ENCODE measurements around the gene CTNNBL1. TPM values are rescaled to one million over a fixed set of nuclear protein-coding genes. Genes with fewer than 3 reads are reported as not detected.

CTNNBL1 gene
- total and polyA plus RNA-seq, 2 of the 4 experiments (the other 2 are of a cell fraction): 29.9 to 34.1 TPM

DNA sequence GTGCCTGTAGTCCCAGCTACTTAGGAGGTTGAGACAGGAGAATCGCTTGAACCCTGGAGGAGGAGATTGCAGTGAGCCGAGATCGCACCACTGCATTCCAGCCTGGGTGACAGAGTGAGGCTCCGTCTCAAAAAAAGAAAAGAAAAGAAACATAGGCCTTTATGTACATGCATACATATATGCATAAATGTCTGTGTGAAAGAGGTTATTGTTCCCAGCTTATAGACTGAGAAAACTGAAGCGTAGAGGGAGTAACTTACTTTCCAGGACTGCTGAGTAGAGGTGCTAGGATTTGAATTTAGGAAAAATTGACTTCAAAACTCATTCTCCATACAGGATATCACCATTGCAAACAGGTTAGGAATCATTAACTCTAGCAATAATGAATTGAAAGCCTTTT lies 32.0 kb downstream of the CTNNBL1 start:
- H3K23ac ChIP-seq (ENCODE audit: low read depth, low read length): no peak overlapping the region
- intact Hi-C loops (cut with micrococcal nuclease) (no loop called here), dilution Hi-C loops (cut with HindIII; ENCODE audit: low sequenced_read_pairs, unreplicated experiment) (no loop called here), in situ Hi-C loops (cut with MboI; ENCODE audit: low sequenced_read_pairs) (no loop called here)
- no peaks in the 10 kb centered on the region for H3K36me3 ChIP-seq (ENCODE audit: control insufficient read depth, insufficient read depth, low read length)
- H2AK5ac ChIP-seq (ENCODE audit: low read depth, low read length): no peak overlapping the region
- TF ChIP-seq FOS (IDR thresholded peaks at IDR 0.05; ENCODE audit: low read depth, low read length) (no peak), POLR2A (IDR thresholded peaks at IDR 0.05; ENCODE audit: low read depth, low read length) (no peak), MAFK (IDR thresholded peaks at IDR 0.05; ENCODE audit: low read depth, low read length) (no peak), CHD1 (IDR thresholded peaks at IDR 0.05; ENCODE audit: low read depth, low read length) (no peak), RAD21 (IDR thresholded peaks at IDR 0.05; ENCODE audit: low read length) (no peak), RFX5 (IDR thresholded peaks at IDR 0.05; ENCODE audit: low read depth, low read length) (no peak), MXI1 (IDR thresholded peaks at IDR 0.05; ENCODE audit: borderline replicate concordance, low read depth, low read length) (no peak)
- H3K14ac ChIP-seq (replicated peaks; ENCODE audit: low read depth, low read length): no peak overlapping the region
- no peak overlapping the region for H2AK9ac ChIP-seq (replicated peaks; ENCODE audit: low read depth, low read length, poor library complexity)
- H3K4me2 ChIP-seq (ENCODE audit: low read depth, low read length): no peak overlapping the region
- no peak overlapping the region for H2BK15ac ChIP-seq (ENCODE audit: low read depth, low read length)
- H4K91ac ChIP-seq (ENCODE audit: insufficient read depth, low read depth, low read length): no peak overlapping the region
- no peak overlapping the region for H3K9ac ChIP-seq (ENCODE audit: low read depth, low read length)
- H3K56ac ChIP-seq (ENCODE audit: extremely low read depth, insufficient read depth, low read length): no peak overlapping the region
- H3K4ac ChIP-seq (ENCODE audit: low read depth, low read length): no peak overlapping the region
- H4K8ac ChIP-seq (ENCODE audit: low read depth in 2 of 2, low read length in 2 of 2): no peak overlapping the region
- no peak overlapping the region for H3K27ac ChIP-seq (ENCODE audit: insufficient read depth, low read length)
- no peaks in the 10 kb centered on the region for H3K27me3 ChIP-seq (ENCODE audit: control insufficient read depth, insufficient read depth, low read length)
- no peak overlapping the region for H2BK20ac ChIP-seq (ENCODE audit: low read depth, low read length)
- no peak overlapping the region for H2BK5ac ChIP-seq (ENCODE audit: low read depth, low read length, poor library complexity, severe bottlenecking)
- peaks cover 15 to 45% of the 10 kb centered on the region in 2 experiments for H3K79me1 ChIP-seq (ENCODE audit: low read depth in 1 of 2, low read length in 2 of 2)
- ATAC-seq (ENCODE audit: low read depth) (no peak), DNase-seq (no peak)
- no peak overlapping the region for H3K18ac ChIP-seq (ENCODE audit: low read depth, low read length)
- no peaks in the 10 kb centered on the region for H3K9me3 ChIP-seq (ENCODE audit: control insufficient read depth, insufficient read depth, low read length)
- WGBS, 2 experiments (ENCODE audit: extremely low coverage in 2 of 2, insufficient read length in 1 of 2): no CpG with 5 or more reads among the region's 5 CpGs
- no peak overlapping the region for H2AFZ ChIP-seq (replicated peaks; ENCODE audit: low read length, poor library complexity)
- H2BK120ac ChIP-seq (ENCODE audit: low read depth, low read length): no peak overlapping the region
- peaks cover 4% of the 10 kb centered on the region for H3K9me1 ChIP-seq (ENCODE audit: insufficient read depth, low read length)
- ChIA-PET POLR2A (ENCODE audit: unreplicated experiment) (no interaction called here), CTCF (interaction anchor here (1.6 kb wide), 1 partner anchor 59 kb away, joined by 3 read pairs; no protein-coding TSS in a partner anchor)
- no peak overlapping the region for H3K4me3 ChIP-seq (ENCODE audit: insufficient read depth, low read depth, low read length)
- H3K4me1 ChIP-seq (ENCODE audit: control insufficient read depth, insufficient read depth, low read length): peaks cover 3% of the 10 kb centered on the region; the same call in 1 of the 2 replicates
- BruUV-seq (replicated peaks): no TSS peak
- no peak overlapping the region for H4K5ac ChIP-seq (ENCODE audit: low read depth, low read length)
- peaks cover 21% of the 10 kb centered on the region; the same call in 1 of the 2 replicates for H4K20me1 ChIP-seq (ENCODE audit: insufficient read depth, low read length)
